DOHH2 (cell line): ENCODE measurements around the gene DCTD.

Experiments
- H3F3A ChIP-seq: fragments of 200-600 bp; sonication (generic), shearing (Covaris generic); 2 replicates; pipeline ENCODE4 v1.6.0; 2016; ENCODE audit warnings: antibody characterized with exemption, mild to moderate bottlenecking; ENCODE audit not compliant: control insufficient read depth, insufficient read depth
- H3K27ac ChIP-seq: fragments of 200-600 bp; sonication (generic); 2 replicates; pipeline ENCODE4 v1.5.1; 2014; ENCODE audit warnings: low read depth, mild to moderate bottlenecking, low read length, moderate library complexity
- H3K27me3 ChIP-seq: fragments of 200-600 bp; sonication (generic); 2 replicates; pipeline ENCODE4 v1.6.1; 2014; ENCODE audit warnings: mild to moderate bottlenecking, low read length, mixed read lengths; ENCODE audit not compliant: control insufficient read depth
- H3K36me3 ChIP-seq: fragments of 200-600 bp; sonication (generic); 2 replicates; pipeline ENCODE4 v1.6.1; 2014; ENCODE audit warnings: mild to moderate bottlenecking, low read length, moderate library complexity, mixed read lengths; ENCODE audit not compliant: control insufficient read depth
- H3K4me1 ChIP-seq: fragments of 200-600 bp; sonication (generic); 2 replicates; pipeline ENCODE4 v1.6.1; 2014; ENCODE audit warnings: mild to moderate bottlenecking, low read length, mixed read lengths; ENCODE audit not compliant: control insufficient read depth
- H3K4me2 ChIP-seq: fragments of 200-600 bp; sonication (generic); 2 replicates; pipeline ENCODE4 v1.6.0; 2014; ENCODE audit warnings: mild to moderate bottlenecking, low read length, moderate library complexity
- H3K4me3 ChIP-seq: fragments of 200-600 bp; sonication (generic); 2 replicates; pipeline ENCODE4 v1.5.1; 2014; ENCODE audit warnings: mild to moderate bottlenecking, low read length, mixed read lengths
- H3K79me2 ChIP-seq: fragments of 200-600 bp; sonication (generic); 2 replicates; pipeline ENCODE4 v1.6.1; 2014; ENCODE audit warnings: mild to moderate bottlenecking, low read length, mixed read lengths; ENCODE audit not compliant: control insufficient read depth
- H3K9me2 ChIP-seq: fragments of 200-600 bp; sonication (generic); replicated peaks from 2 replicates; pipeline ENCODE4 v1.6.1; 2014; ENCODE audit warnings: mild to moderate bottlenecking, low read length, mixed read lengths; ENCODE audit not compliant: control insufficient read depth
- H3K9me3 ChIP-seq: fragments of 200-600 bp; sonication (generic); 2 replicates; pipeline ENCODE4 v1.6.1; 2014; ENCODE audit warnings: antibody characterized with exemption, low read length, mixed read lengths; ENCODE audit not compliant: control insufficient read depth, insufficient read depth
- H4K20me1 ChIP-seq: fragments of 200-600 bp; sonication (generic); 2 replicates; pipeline ENCODE4 v1.6.0; 2014; ENCODE audit warnings: low read depth, mild to moderate bottlenecking, antibody characterized with exemption, low read length, moderate library complexity; ENCODE audit not compliant: control insufficient read depth, insufficient read depth
- EZH2phosphoT487 ChIP-seq: fragments of 200-600 bp; sonication (generic); IDR thresholded peaks from 2 replicates; pipeline ENCODE4 v1.6.1; 2017; ENCODE audit warnings: borderline replicate concordance, mild to moderate bottlenecking, antibody characterized with exemption, low read length, moderate library complexity, mixed read lengths
- TF ChIP-seq, protein P1 (sequence below): fragments of 200-600 bp; sonication (generic); IDR thresholded peaks from one replicate; pipeline ENCODE4 v1.5.1; 2014; ENCODE audit warnings: antibody characterized with exemption, mild to moderate bottlenecking, low read depth, low read length; ENCODE audit not compliant: poor library complexity, severe bottlenecking

DCTD gene

DNA sequence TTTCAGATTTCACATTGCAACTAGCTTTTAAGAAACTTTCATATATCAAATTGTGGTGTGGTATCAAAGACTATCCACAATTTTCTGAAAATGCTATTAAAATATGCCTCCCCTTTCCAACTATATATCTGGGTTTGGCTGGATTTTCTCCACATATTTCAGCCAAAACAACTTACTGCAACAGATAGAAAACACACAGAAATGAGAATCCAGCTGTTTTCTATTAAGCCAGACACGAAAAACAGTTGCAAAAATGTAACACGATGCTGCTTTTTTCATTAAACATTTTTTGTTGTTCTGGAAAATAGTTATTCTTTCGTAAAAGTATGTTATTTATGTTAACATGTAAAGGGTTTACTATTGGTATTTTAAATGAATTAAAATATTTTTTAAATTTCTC is 33.1 kb downstream of the DCTD start:
- H3K79me2 ChIP-seq = no peaks in the 10 kb centered on the region

DNA sequence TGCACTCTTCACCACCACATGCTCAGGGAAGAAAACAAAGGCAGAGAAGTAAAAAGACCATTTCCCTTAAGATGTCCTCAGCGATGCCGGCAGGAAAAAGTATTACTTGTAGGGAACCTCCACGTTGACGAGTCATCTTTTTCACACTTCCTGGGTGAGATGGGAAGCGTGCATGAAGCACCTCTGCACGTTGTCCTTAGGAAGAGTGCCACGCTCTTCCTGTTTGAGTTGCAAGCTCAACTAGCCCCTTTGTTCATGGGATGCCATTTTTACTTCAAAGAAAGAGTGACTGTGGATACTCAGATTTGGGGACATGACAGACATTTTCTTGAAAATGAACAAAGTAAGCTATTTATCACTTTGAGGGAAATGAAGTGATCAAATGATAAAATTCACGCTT is 33.8 kb downstream of the DCTD start:
- Histone ChIP-seq H3K4me2 (no peak overlapping the region), H3F3A (no peaks in the 10 kb centered on the region), H3K9me2 (no peaks in the 10 kb centered on the region), H3K79me2 (no peaks in the 10 kb centered on the region), H3K9me3 (peaks cover 6% of the 10 kb centered on the region; the same call in 1 of the 2 replicates), H3K4me3 (no peak overlapping the region), H3K27ac (no peak overlapping the region), H4K20me1 (no peaks in the 10 kb centered on the region), H3K36me3 (no peaks in the 10 kb centered on the region), H3K27me3 (no peaks in the 10 kb centered on the region), H3K4me1 (no peaks in the 10 kb centered on the region)
- TF ChIP-seq, protein P1, sequence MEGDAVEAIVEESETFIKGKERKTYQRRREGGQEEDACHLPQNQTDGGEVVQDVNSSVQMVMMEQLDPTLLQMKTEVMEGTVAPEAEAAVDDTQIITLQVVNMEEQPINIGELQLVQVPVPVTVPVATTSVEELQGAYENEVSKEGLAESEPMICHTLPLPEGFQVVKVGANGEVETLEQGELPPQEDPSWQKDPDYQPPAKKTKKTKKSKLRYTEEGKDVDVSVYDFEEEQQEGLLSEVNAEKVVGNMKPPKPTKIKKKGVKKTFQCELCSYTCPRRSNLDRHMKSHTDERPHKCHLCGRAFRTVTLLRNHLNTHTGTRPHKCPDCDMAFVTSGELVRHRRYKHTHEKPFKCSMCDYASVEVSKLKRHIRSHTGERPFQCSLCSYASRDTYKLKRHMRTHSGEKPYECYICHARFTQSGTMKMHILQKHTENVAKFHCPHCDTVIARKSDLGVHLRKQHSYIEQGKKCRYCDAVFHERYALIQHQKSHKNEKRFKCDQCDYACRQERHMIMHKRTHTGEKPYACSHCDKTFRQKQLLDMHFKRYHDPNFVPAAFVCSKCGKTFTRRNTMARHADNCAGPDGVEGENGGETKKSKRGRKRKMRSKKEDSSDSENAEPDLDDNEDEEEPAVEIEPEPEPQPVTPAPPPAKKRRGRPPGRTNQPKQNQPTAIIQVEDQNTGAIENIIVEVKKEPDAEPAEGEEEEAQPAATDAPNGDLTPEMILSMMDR = no peak
- no peak for TF ChIP-seq EZH2phosphoT487

More for the DNA sequence above, 33.1 kb downstream of the DCTD start:
- Histone ChIP-seq H3K9me2 (no peaks in the 10 kb centered on the region), H3K4me3 (no peak overlapping the region), H3F3A (no peaks in the 10 kb centered on the region), H3K4me1 (no peaks in the 10 kb centered on the region), H3K27ac (no peak overlapping the region), H3K4me2 (no peak overlapping the region), H4K20me1 (no peaks in the 10 kb centered on the region), H3K27me3 (no peaks in the 10 kb centered on the region), H3K9me3 (peaks cover 6% of the 10 kb centered on the region; the same call in 1 of the 2 replicates), H3K36me3 (no peaks in the 10 kb centered on the region)
- TF ChIP-seq, protein P1 = no peak
- no peak for TF ChIP-seq EZH2phosphoT487

DNA sequence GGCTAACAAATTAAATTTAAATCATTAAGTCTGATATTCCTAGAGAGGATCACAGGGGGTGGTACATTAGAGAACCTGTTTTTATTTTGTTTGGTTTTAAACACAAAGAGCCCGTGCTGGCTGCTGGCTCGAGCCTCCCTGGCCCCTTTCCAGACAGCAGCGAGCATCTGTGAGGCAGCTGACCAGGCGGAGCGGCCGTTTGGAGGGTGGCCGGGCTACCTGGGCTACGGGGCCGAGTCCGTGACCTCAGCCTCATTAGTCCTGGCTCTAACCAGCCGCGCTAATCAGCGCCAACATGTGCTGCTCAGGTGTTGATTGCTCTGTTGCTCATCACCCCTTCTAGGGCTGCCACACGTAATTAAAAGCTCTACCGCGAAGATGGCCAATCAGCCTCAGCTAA is 35.3 kb downstream of the DCTD start:
- Histone ChIP-seq H3K27ac (no peak overlapping the region), H4K20me1 (no peaks in the 10 kb centered on the region), H3K36me3 (no peaks in the 10 kb centered on the region), H3K4me3 (no peak overlapping the region), H3F3A (no peaks in the 10 kb centered on the region), H3K9me3 (peaks cover 6% of the 10 kb centered on the region; the same call in 1 of the 2 replicates), H3K4me1 (no peaks in the 10 kb centered on the region), H3K9me2 (no peaks in the 10 kb centered on the region), H3K4me2 (no peak overlapping the region), H3K27me3 (no peaks in the 10 kb centered on the region), H3K79me2 (no peaks in the 10 kb centered on the region)
- TF ChIP-seq, protein P1 = no peak
- TF ChIP-seq EZH2phosphoT487 = no peak
